C4-2B (cell line): ENCODE results near the gene GRIP1.

ENCODE experiments used
- CTCF ChIP-seq: fragments of 450-650 bp; conservative IDR thresholded peaks from 2 replicates; pipeline ENCODE4 v1.5.1; 2017; ENCODE audit warnings: mild to moderate bottlenecking
- ZFX ChIP-seq: fragments of 450-650 bp; IDR thresholded peaks from 2 replicates; pipeline ENCODE4 v1.6.1; 2017

GRCh38 chr12:66714709-66715108, 35.8 kb upstream of the GRIP1 start:
- TF ChIP-seq CTCF (no peak), ZFX (no peak)
